Parathyroid adenoma (tissue), 2 donors: Measurements from ENCODE around the gene USP37.

Experiments used
- H2AFZ ChIP-seq: fragments of 300-600 bp; sonication (generic); one replicate; pipeline ENCODE4 v1.7.0; 2017; ENCODE audit warnings: antibody characterized with exemption, mild to moderate bottlenecking
- H3K27ac ChIP-seq: fragments of 300-600 bp; sonication (generic); one replicate; pipeline ENCODE4 v1.7.0; 2017
- H3K27me3 ChIP-seq: fragments of 300-600 bp; sonication (generic); one replicate; pipeline ENCODE4 v1.7.0; 2017; ENCODE audit warnings: low read length; ENCODE audit not compliant: control insufficient read depth, insufficient read depth
- H3K36me3 ChIP-seq: fragments of 300-600 bp; sonication (generic); one replicate; pipeline ENCODE4 v1.7.0; 2017; ENCODE audit warnings: low read length; ENCODE audit not compliant: control insufficient read depth, insufficient read depth
- H3K4me1 ChIP-seq: fragments of 300-600 bp; sonication (generic); one replicate; pipeline ENCODE4 v1.7.0; 2017; ENCODE audit warnings: control low read depth
- H3K4me2 ChIP-seq: fragments of 300-600 bp; sonication (generic); one replicate; pipeline ENCODE4 v1.7.0; 2017; ENCODE audit warnings: low read length
- H3K4me3 ChIP-seq: fragments of 300-600 bp; sonication (generic); one replicate; pipeline ENCODE4 v1.7.0; 2017; ENCODE audit warnings: low read depth, low read length
- H3K79me2 ChIP-seq: fragments of 300-600 bp; sonication (generic); one replicate; pipeline ENCODE4 v1.7.0; 2017; ENCODE audit warnings: control low read depth
- H3K9ac ChIP-seq: fragments of 300-600 bp; sonication (generic); one replicate; pipeline ENCODE4 v1.7.0; 2017; ENCODE audit warnings: mild to moderate bottlenecking
- H3K9me3 ChIP-seq: fragments of 300-600 bp; sonication (generic); one replicate; pipeline ENCODE4 v1.7.0; 2017; ENCODE audit warnings: low read length; ENCODE audit not compliant: control insufficient read depth
- CTCF ChIP-seq: fragments of 300-600 bp; sonication (generic); IDR thresholded peaks from one replicate; pipeline ENCODE4 v1.7.0; 2017; ENCODE audit warnings: antibody characterized with exemption, mild to moderate bottlenecking
- donor health status: primary hyperparathyroidism.

USP37 gene

GRCh38 chr2:218585541-218585940 lies 17.4 kb upstream of the USP37 start:
- Histone ChIP-seq H3K79me2 (peaks cover 6% of the 10 kb centered on the region), H3K9me3 (no peaks in the 10 kb centered on the region), H3K27ac (no peak overlapping the region), H2AFZ (no peak overlapping the region), H3K4me3 (no peak overlapping the region), H3K27me3 (no peaks in the 10 kb centered on the region), H3K4me2 (no peak overlapping the region), H3K9ac (no peak overlapping the region), H3K4me1 (no peaks in the 10 kb centered on the region), H3K36me3 (no peaks in the 10 kb centered on the region)
- TF ChIP-seq CTCF, result no peak

- Histone ChIP-seq H3K4me1 (no peaks in the 10 kb centered on the region), H2AFZ (no peak overlapping the region), H3K9ac (no peak overlapping the region), H3K4me3 (no peak overlapping the region), H3K27ac (no peak overlapping the region), H3K27me3 (no peaks in the 10 kb centered on the region), H3K36me3 (no peaks in the 10 kb centered on the region), H3K4me2 (no peak overlapping the region), H3K79me2 (peaks cover 12% of the 10 kb centered on the region), H3K9me3 (no peaks in the 10 kb centered on the region)
- TF ChIP-seq CTCF, result no peak
Measured at GRCh38 chr2:218583983-218584850, 16.1 kb upstream of the USP37 start.

- Histone ChIP-seq H3K79me2 (peaks cover 21% of the 10 kb centered on the region), H3K36me3 (no peaks in the 10 kb centered on the region), H2AFZ (no peak overlapping the region), H3K27ac (no peak overlapping the region), H3K9me3 (no peaks in the 10 kb centered on the region), H3K9ac (no peak overlapping the region), H3K27me3 (no peaks in the 10 kb centered on the region), H3K4me2 (no peak overlapping the region), H3K4me3 (no peak overlapping the region), H3K4me1 (peaks cover 4% of the 10 kb centered on the region)
- TF ChIP-seq CTCF, result no peak
Measured at GRCh38 chr2:218582076-218582475, 13.9 kb upstream of the USP37 start.

GRCh38 chr2:218578272-218578877 lies 10.2 kb upstream of the USP37 start:
- Histone ChIP-seq H3K36me3 (no peaks in the 10 kb centered on the region), H3K4me2 (no peak overlapping the region), H3K27ac (no peak overlapping the region), H3K4me1 (peaks cover 4% of the 10 kb centered on the region), H3K27me3 (no peaks in the 10 kb centered on the region), H3K79me2 (peaks cover 46% of the 10 kb centered on the region), H3K4me3 (no peak overlapping the region), H3K9ac (no peak overlapping the region), H3K9me3 (no peaks in the 10 kb centered on the region), H2AFZ (no peak overlapping the region)
- TF ChIP-seq CTCF, result no peak
